MM.1S (cell line): ENCODE measurements around the gene KLHL7.

Source experiments
- DNase-seq: peaks from one replicate; pipeline ENCODE4 v3.0.0-alpha.2; 2015
- H2AFZ ChIP-seq: fragments of 300-600 bp; sonication (generic); 2 replicates; pipeline ENCODE4 v1.6.0; 2016; ENCODE audit warnings: antibody characterized with exemption, low read length
- H3F3A ChIP-seq: fragments of 300-600 bp; sonication (generic); 2 replicates; pipeline ENCODE4 v1.6.1; 2016; ENCODE audit warnings: mild to moderate bottlenecking, antibody characterized with exemption, low read length, moderate library complexity, mixed read lengths; ENCODE audit not compliant: insufficient read depth
- H3K27ac ChIP-seq: fragments of 300-600 bp; sonication (generic); 2 replicates; pipeline ENCODE4 v1.5.1; 2016; ENCODE audit warnings: mild to moderate bottlenecking, low read length
- H3K27me3 ChIP-seq: fragments of 300-600 bp; sonication (generic); replicated peaks from 2 replicates; pipeline ENCODE4 v1.6.0; 2016; ENCODE audit warnings: low read length; ENCODE audit not compliant: insufficient read depth
- H3K36me3 ChIP-seq: fragments of 300-600 bp; sonication (generic); replicated peaks from 2 replicates; pipeline ENCODE4 v1.6.1; 2016; ENCODE audit warnings: mild to moderate bottlenecking, low read length, mixed read lengths; ENCODE audit not compliant: insufficient read depth
- H3K4me1 ChIP-seq: fragments of 300-600 bp; sonication (generic); 2 replicates; pipeline ENCODE4 v1.6.1; 2016; ENCODE audit warnings: low read length, mixed read lengths
- H3K4me2 ChIP-seq: fragments of 300-600 bp; sonication (generic); 2 replicates; pipeline ENCODE4 v1.6.0; 2016; ENCODE audit warnings: low read depth, low read length
- H3K4me3 ChIP-seq: fragments of 300-600 bp; sonication (generic); 2 replicates; pipeline ENCODE4 v1.5.1; 2016; ENCODE audit warnings: low read length, mixed read lengths
- H3K79me2 ChIP-seq: fragments of 300-600 bp; sonication (generic); 2 replicates; pipeline ENCODE4 v1.6.1; 2016; ENCODE audit warnings: mixed run types, low read length, mixed read lengths
- H3K9ac ChIP-seq: fragments of 300-600 bp; sonication (generic); 2 replicates; pipeline ENCODE4 v1.6.1; 2016; ENCODE audit warnings: low read length, mixed read lengths
- H3K9me2 ChIP-seq: fragments of 300-600 bp; sonication (generic); replicated peaks from 2 replicates; pipeline ENCODE4 v1.6.1; 2016; ENCODE audit warnings: mild to moderate bottlenecking, low read length, mixed read lengths; ENCODE audit not compliant: insufficient read depth
- H3K9me3 ChIP-seq: fragments of 300-600 bp; sonication (generic); replicated peaks from 2 replicates; pipeline ENCODE4 v1.6.1; 2016; ENCODE audit warnings: mild to moderate bottlenecking, low read length, mixed read lengths; ENCODE audit not compliant: insufficient read depth
- H4K20me1 ChIP-seq: fragments of 300-600 bp; sonication (generic); 2 replicates; pipeline ENCODE4 v1.6.1; 2016; ENCODE audit warnings: mild to moderate bottlenecking, low read length, moderate library complexity, mixed read lengths; ENCODE audit not compliant: insufficient read depth
- CTCF ChIP-seq: fragments of 300-600 bp; sonication (generic); IDR thresholded peaks from 2 replicates; pipeline ENCODE4 v1.5.1; 2016; ENCODE audit warnings: antibody characterized with exemption, low read length, mixed read lengths
- EZH2 ChIP-seq: fragments of 300-600 bp; sonication (generic); optimal IDR thresholded peaks from 2 replicates; pipeline ENCODE3; 2017; ENCODE audit warnings: low read depth, mild to moderate bottlenecking, antibody characterized with exemption, low read length, mixed read lengths
- EZH2phosphoT487 ChIP-seq: fragments of 300-600 bp; sonication (generic); IDR thresholded peaks from 2 replicates; pipeline ENCODE4 v1.6.1; 2018; ENCODE audit warnings: antibody characterized with exemption, low read length

Gene KLHL7

DNA sequence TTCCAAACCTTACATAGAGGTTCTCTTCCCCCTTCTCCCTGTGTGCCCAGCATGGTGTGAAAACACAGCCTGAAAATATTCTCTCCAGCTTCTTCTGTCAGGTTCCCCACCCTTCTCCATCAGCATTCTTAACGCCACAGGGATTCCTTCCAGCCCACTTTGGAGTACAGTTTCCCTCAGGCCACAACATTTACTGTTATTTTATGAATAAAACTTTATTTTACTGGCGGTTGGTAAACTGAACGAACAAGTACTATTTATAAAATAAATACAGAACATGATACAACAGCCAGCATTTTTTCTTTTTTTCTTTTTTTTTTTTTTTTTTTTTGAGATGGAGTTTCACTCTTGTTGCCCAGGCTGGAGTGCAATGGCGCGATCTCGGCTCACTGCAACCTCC is 109.4 kb downstream of the KLHL7 start:
- Histone ChIP-seq H3K36me3 (no peaks in the 10 kb centered on the region), H3K27me3 (no peaks in the 10 kb centered on the region), H3K9ac (no peak overlapping the region), H4K20me1 (no peaks in the 10 kb centered on the region), H3K9me3 (no peaks in the 10 kb centered on the region), H2AFZ (no peak overlapping the region), H3K79me2 (no peaks in the 10 kb centered on the region), H3K27ac (no peak overlapping the region), H3F3A (no peaks in the 10 kb centered on the region), H3K4me2 (no peak overlapping the region), H3K4me1 (no peaks in the 10 kb centered on the region), H3K4me3 (no peak overlapping the region), H3K9me2 (no peaks in the 10 kb centered on the region)
- no peak for DNase-seq
- no peak for TF ChIP-seq CTCF
- TF ChIP-seq EZH2phosphoT487 = no peak
- TF ChIP-seq EZH2 = no peak

DNA sequence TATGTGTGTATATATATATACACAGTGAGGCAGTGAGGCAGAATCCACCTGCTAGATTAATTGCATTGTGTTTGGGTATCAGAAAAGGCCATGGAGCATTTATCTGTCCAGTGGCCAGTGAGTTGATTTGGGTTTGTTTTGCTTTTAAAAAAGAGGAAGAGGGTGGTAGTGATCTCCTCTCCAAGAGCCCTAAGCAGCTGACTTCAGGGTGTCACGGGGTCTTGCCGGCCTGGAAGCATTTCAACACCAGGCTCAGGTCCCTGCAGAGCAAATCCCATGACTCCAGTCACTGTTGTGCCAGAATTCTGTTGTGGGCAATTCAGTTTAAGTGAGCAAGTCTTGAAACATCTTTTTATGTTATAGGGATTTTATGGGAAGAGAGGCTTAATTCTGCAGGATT is 110.4 kb downstream of the KLHL7 start:
- no peak for DNase-seq
- Histone ChIP-seq H4K20me1 (no peaks in the 10 kb centered on the region), H3K27me3 (no peaks in the 10 kb centered on the region)

DNA sequence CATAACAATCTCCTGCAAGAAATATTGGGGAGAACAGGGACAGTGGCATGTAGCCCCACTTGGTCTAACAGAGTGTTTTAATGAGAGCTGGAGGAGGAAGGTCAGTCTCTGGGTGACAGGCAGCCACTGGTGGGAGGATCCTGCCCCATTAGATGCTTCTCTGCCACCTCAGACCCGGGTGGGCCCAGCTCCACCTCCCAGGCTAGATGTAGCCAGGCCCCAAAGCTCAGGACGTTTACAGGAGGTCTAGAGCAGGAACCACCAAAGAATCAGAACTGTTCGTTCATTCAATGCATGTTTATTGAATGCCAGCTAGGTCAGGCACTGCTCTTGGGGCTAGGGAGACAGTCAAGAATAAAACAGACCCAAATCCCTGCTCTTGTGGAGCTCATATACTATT is 112.6 kb downstream of the KLHL7 start:
- Histone ChIP-seq H3K27ac (no peak overlapping the region), H3K9me2 (no peaks in the 10 kb centered on the region), H3K4me1 (no peaks in the 10 kb centered on the region), H2AFZ (no peak overlapping the region), H3K4me3 (no peak overlapping the region), H3K79me2 (no peaks in the 10 kb centered on the region), H3K9me3 (no peaks in the 10 kb centered on the region), H3F3A (no peaks in the 10 kb centered on the region), H3K36me3 (no peaks in the 10 kb centered on the region), H3K27me3 (no peaks in the 10 kb centered on the region), H3K9ac (no peak overlapping the region), H4K20me1 (no peaks in the 10 kb centered on the region), H3K4me2 (no peak overlapping the region)
- TF ChIP-seq EZH2 (no peak), EZH2phosphoT487 (no peak)
- DNase-seq = no peak

More for the DNA sequence above, 110.4 kb downstream of the KLHL7 start:
- Histone ChIP-seq H3K79me2 (no peaks in the 10 kb centered on the region), H2AFZ (no peak overlapping the region), H3K27ac (no peak overlapping the region), H3K9me2 (no peaks in the 10 kb centered on the region), H3K9ac (no peak overlapping the region), H3K36me3 (no peaks in the 10 kb centered on the region), H3F3A (no peaks in the 10 kb centered on the region), H3K4me1 (no peaks in the 10 kb centered on the region), H3K4me2 (no peak overlapping the region), H3K4me3 (no peak overlapping the region), H3K9me3 (no peaks in the 10 kb centered on the region)
- TF ChIP-seq EZH2phosphoT487 = no peak
- no peak for TF ChIP-seq CTCF
- no peak for TF ChIP-seq EZH2

DNA sequence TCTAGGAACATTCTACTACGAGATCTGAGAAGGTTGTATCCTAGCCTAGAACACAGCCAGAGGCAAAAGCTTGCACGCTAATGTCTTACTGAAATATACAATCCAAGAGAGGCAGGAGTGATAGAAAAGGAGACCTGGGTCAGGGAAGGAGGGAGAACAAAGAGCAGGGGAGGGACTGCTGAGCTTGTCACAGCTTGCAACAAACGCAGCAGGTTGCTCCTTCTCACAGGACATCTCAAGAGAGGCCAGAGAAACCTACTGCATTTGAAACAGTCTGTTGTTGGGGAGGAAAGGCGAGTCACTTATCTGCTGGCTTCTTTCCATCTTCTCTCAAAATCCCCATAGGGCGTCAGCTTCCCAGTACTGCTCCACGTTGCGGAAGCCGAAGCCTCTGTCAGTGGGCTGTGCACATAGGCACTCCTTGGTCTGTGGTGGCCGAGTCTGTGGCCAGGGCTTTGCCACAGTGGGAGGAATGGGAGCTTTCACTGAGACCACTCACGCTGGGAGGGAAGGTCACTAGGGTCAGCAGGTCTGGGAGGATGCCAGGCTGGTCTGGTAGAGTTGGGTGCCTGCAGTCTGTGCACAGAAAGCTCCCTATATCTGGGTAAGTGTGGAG is 115.2 kb downstream of the KLHL7 start:
- Histone ChIP-seq H4K20me1 (no peaks in the 10 kb centered on the region), H3K9me2 (no peaks in the 10 kb centered on the region), H3K9ac (no peak overlapping the region), H3K4me1 (no peaks in the 10 kb centered on the region), H3F3A (no peaks in the 10 kb centered on the region), H3K4me3 (no peak overlapping the region), H3K9me3 (no peaks in the 10 kb centered on the region), H3K27me3 (no peaks in the 10 kb centered on the region), H3K36me3 (no peaks in the 10 kb centered on the region), H2AFZ (no peak overlapping the region), H3K79me2 (no peaks in the 10 kb centered on the region), H3K4me2 (no peak overlapping the region), H3K27ac (no peak overlapping the region)
- no peak for TF ChIP-seq CTCF
- TF ChIP-seq EZH2phosphoT487 = no peak
- no peak for TF ChIP-seq EZH2
- DNase-seq = no peak
